Measurements from ENCODE around the gene GGA3.

GRCh38 chr17:75266316-75267152, 5.1 kb upstream of the GGA3 start:
- TF ChIP-seq PKNOX1 (IDR thresholded peaks at IDR 0.05) = no peak
- TF ChIP-seq L3MBTL2 (conservative IDR thresholded peaks at IDR 0.05) = no peak
- TF ChIP-seq HDGF (IDR thresholded peaks at IDR 0.05; ENCODE audit: borderline replicate concordance) = no peak
- no peak for TF ChIP-seq SUZ12 (IDR thresholded peaks at IDR 0.05)
- TF ChIP-seq FOXM1 (IDR thresholded peaks at IDR 0.05; ENCODE audit: borderline replicate concordance) = no peak
- no peak for TF ChIP-seq SP1 (IDR thresholded peaks at IDR 0.05)
- TF ChIP-seq FOXA1 (IDR thresholded peaks at IDR 0.05) = no peak
- TF ChIP-seq NFRKB (IDR thresholded peaks at IDR 0.05) = no peak

All from HEK293T (cell line).